NCI-H226 (cell line): ENCODE measurements around the gene DNAAF3.

ENCODE experiments used
- DNase-seq: peaks from one replicate; pipeline ENCODE4 v3.0.0-alpha.2; 2015

Gene DNAAF3

GRCh38 chr19:55115446-55116065 lies 50.9 kb downstream of the DNAAF3 start:
- DNase-seq: peak; percentile 89

GRCh38 chr19:55114566-55115145 lies 51.8 kb downstream of the DNAAF3 start:
- no peak for DNase-seq

- DNase-seq: peak; percentile 100
Observed at GRCh38 chr19:55113570-55114039, 52.8 kb downstream of the DNAAF3 start.

- peak; percentile 29 for DNase-seq
Observed at GRCh38 chr19:55112777-55113569, 53.4 kb downstream of the DNAAF3 start.

GRCh38 chr19:55112246-55112776 lies 54.1 kb downstream of the DNAAF3 start:
- no peak for DNase-seq

- DNase-seq: no peak
Observed at GRCh38 chr19:55111238-55111831, 55.1 kb downstream of the DNAAF3 start.

- no peak for DNase-seq
Observed at GRCh38 chr19:55109527-55110291, 56.7 kb downstream of the DNAAF3 start.
